OCI-LY3 (cell line): ENCODE results near the gene COL16A1.

ENCODE experiments used
- H2AFZ ChIP-seq: fragments of 200-600, 300-600 bp; shearing (Covaris generic); 2 replicates; pipeline ENCODE4 v1.6.0; 2014; ENCODE audit warnings: antibody characterized with exemption, low read depth, low read length
- H3K27ac ChIP-seq: fragments of 200-600, 300-600 bp; sonication (generic); 2 replicates; pipeline ENCODE4 v1.5.1; 2014; ENCODE audit warnings: mild to moderate bottlenecking, low read length, moderate library complexity, mixed read lengths
- H3K27me3 ChIP-seq: fragments of 200-600, 300-600 bp; sonication (generic); 2 replicates; pipeline ENCODE4 v1.6.1; 2014; ENCODE audit warnings: low read depth, low read length, mixed read lengths
- H3K36me3 ChIP-seq: fragments of 200-600, 300-600 bp; sonication (generic); replicated peaks from 2 replicates; pipeline ENCODE3; 2014; ENCODE audit warnings: low read depth, low read length, mixed read lengths
- H3K4me1 ChIP-seq: fragments of 300-600, 200-600 bp; sonication (generic); 2 replicates; pipeline ENCODE4 v1.6.1; 2014; ENCODE audit warnings: low read length, mixed read lengths
- H3K4me2 ChIP-seq: fragments of 200-600, 300-600 bp; sonication (generic); 2 replicates; pipeline ENCODE4 v1.6.1; 2014; ENCODE audit warnings: low read length, mixed read lengths
- H3K4me3 ChIP-seq: fragments of 300-600, 200-600 bp; sonication (generic); 2 replicates; pipeline ENCODE4 v1.5.1; 2014; ENCODE audit warnings: antibody characterized with exemption, mild to moderate bottlenecking, low read length, moderate library complexity
- H3K79me2 ChIP-seq: fragments of 300-600, 200-600 bp; shearing (Covaris generic); 2 replicates; pipeline ENCODE4 v1.6.1; 2014; ENCODE audit warnings: mild to moderate bottlenecking, low read length, mixed read lengths
- H3K9ac ChIP-seq: fragments of 300-600, 200-600 bp; shearing (Covaris generic); 2 replicates; pipeline ENCODE4 v1.6.0; 2014; ENCODE audit warnings: mild to moderate bottlenecking, low read length, moderate library complexity
- H3K9me3 ChIP-seq: fragments of 200-600, 300-600 bp; shearing (Covaris generic); 2 replicates; pipeline ENCODE4 v1.6.1; 2014; ENCODE audit warnings: low read length, mixed read lengths; ENCODE audit not compliant: insufficient read depth
- H4K20me1 ChIP-seq: fragments of 200-600, 300-600 bp; sonication (generic); 2 replicates; pipeline ENCODE4 v1.6.1; 2016; ENCODE audit warnings: low read length, mixed read lengths; ENCODE audit not compliant: insufficient read depth
- EZH2phosphoT487 ChIP-seq: fragments of 200-600 bp; shearing (Covaris generic); IDR thresholded peaks from 2 replicates; pipeline ENCODE4 v1.6.1; 2018; ENCODE audit warnings: antibody characterized with exemption, mixed run types, low read depth
- TF ChIP-seq, protein P1 (sequence below): fragments of 200-600, 300-600 bp; sonication (generic); IDR thresholded peaks from 2 replicates; pipeline ENCODE4 v1.5.1; 2014; ENCODE audit warnings: antibody characterized with exemption, low read length, low read depth

The COL16A1 gene

DNA sequence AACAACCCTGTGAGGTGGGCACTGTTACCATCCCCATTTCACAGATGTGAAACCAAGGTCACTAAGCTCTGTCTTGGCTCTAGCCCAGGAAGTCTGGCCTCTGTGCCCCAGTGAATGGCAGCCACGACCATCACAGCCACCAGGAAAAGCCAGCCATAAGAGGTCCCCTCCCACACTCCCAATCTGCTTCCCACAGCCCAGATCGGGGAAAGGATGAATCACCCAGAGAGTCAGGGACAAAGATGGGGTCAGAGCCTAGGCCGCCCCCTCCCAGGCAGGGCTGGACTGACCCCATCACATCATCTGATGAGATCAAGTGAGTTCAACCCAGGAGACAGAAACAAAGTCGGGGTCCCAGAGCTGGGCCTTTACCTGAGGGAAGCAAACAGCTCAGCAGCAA is 22.9 kb upstream of the COL16A1 start:
- Histone ChIP-seq H3K36me3 (no peaks in the 10 kb centered on the region), H3K9ac (no peak overlapping the region), H3K27me3 (no peaks in the 10 kb centered on the region), H3K9me3 (no peaks in the 10 kb centered on the region), H4K20me1 (no peaks in the 10 kb centered on the region), H3K27ac (no peak overlapping the region), H3K4me2 (no peak overlapping the region), H2AFZ (no peak overlapping the region), H3K79me2 (no peaks in the 10 kb centered on the region), H3K4me3 (no peak overlapping the region), H3K4me1 (no peaks in the 10 kb centered on the region)
- TF ChIP-seq, protein P1, sequence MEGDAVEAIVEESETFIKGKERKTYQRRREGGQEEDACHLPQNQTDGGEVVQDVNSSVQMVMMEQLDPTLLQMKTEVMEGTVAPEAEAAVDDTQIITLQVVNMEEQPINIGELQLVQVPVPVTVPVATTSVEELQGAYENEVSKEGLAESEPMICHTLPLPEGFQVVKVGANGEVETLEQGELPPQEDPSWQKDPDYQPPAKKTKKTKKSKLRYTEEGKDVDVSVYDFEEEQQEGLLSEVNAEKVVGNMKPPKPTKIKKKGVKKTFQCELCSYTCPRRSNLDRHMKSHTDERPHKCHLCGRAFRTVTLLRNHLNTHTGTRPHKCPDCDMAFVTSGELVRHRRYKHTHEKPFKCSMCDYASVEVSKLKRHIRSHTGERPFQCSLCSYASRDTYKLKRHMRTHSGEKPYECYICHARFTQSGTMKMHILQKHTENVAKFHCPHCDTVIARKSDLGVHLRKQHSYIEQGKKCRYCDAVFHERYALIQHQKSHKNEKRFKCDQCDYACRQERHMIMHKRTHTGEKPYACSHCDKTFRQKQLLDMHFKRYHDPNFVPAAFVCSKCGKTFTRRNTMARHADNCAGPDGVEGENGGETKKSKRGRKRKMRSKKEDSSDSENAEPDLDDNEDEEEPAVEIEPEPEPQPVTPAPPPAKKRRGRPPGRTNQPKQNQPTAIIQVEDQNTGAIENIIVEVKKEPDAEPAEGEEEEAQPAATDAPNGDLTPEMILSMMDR: no peak
- no peak for TF ChIP-seq EZH2phosphoT487

DNA sequence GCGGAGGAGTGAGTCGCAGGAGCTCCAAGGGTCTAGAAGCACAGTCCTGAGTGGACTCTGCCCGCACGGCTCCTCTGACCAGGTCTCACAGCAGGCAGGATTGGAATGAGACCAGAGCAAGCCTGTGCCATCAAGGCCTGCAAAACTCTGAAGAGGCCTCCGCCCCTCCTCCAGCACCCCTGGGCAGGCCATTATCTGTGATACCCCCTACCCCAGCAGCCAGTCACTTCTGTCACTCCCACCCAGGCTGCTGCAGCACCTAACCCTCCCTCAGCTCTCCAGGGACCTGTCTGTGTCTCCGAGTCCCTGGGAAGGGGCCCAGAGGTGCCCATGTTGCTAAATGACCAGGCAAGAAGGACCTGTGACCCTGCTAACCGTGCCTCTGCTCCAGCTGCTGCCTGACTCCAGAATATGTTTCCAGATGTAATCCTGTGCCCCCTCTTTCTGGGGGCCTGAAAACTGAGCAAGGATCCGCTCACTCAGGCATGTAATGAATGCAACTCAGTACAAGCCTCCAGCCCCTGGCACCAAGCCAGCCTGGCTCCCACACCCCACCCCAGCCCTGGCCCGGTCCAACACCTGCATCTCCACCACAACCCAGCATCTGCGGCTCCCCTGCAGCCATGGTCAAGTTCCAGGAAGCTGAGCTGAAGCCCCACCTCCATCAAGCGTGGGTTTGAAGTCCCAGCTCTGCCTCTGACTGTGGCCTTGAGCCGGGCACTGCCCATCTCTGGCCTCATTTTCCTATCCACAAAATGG is 22.1 kb upstream of the COL16A1 start:
- Histone ChIP-seq H3K79me2 (no peaks in the 10 kb centered on the region), H3K9me3 (no peaks in the 10 kb centered on the region), H3K27me3 (no peaks in the 10 kb centered on the region), H3K9ac (no peak overlapping the region), H3K4me1 (no peaks in the 10 kb centered on the region), H3K4me3 (no peak overlapping the region), H3K27ac (no peak overlapping the region), H3K36me3 (no peaks in the 10 kb centered on the region), H2AFZ (no peak overlapping the region), H3K4me2 (no peak overlapping the region), H4K20me1 (no peaks in the 10 kb centered on the region)
- TF ChIP-seq, protein P1: no peak
- no peak for TF ChIP-seq EZH2phosphoT487

DNA sequence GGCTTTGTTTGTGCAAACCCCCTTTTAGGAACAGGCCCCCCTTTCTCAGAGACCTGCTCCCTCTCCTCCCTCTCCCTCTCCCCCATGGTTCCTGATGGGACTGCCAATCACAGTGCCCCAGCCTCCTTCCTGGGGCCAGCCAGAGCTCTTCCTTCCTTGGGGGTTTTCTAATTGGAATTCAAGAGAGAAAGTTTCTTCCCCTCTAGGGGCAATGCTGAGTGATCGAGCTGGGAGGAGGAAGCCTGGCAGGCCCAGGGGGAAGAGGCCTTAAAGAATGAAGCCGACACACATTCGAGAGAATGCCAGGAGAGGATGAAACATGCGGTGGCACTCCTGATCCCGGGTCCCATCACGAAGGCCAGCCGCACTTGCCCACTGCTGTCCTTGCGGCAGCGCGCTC is 21.3 kb upstream of the COL16A1 start:
- Histone ChIP-seq H3K4me1 (no peaks in the 10 kb centered on the region), H3K9ac (no peak overlapping the region), H2AFZ (no peak overlapping the region), H3K79me2 (no peaks in the 10 kb centered on the region), H3K4me2 (no peak overlapping the region), H3K9me3 (no peaks in the 10 kb centered on the region), H4K20me1 (no peaks in the 10 kb centered on the region), H3K36me3 (no peaks in the 10 kb centered on the region), H3K4me3 (no peak overlapping the region), H3K27ac (no peak overlapping the region), H3K27me3 (no peaks in the 10 kb centered on the region)
- TF ChIP-seq, protein P1: no peak

DNA sequence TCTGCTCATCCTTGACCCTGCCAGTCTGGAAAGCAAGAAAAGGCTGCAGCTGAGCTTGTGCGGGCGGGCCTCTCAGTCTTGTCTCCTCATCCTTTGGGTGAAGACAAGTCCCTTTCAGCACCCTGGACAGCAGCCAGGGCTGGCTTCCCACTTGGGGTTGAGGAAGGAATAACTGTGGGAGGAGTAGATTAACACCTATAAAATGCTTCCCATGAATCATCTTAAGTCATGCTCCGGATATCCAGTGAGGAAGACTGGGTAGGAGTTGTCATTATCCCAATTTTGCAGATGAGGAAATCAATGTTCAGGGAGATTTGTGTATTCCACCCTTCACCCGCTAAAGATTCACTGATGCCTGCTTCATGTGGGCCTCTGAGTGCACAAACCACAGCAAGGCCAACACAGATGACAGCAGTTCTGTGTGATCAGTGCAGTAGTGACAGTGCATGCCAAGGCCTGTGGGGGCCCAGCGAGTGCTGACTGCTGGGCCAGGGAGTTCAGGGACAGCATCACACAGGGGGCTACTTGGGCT is 20.1 kb upstream of the COL16A1 start:
- TF ChIP-seq, protein P1: no peak
- TF ChIP-seq EZH2phosphoT487: no peak
- Histone ChIP-seq H3K27ac (no peak overlapping the region), H4K20me1 (no peaks in the 10 kb centered on the region), H3K9ac (no peak overlapping the region), H3K36me3 (no peaks in the 10 kb centered on the region), H3K9me3 (no peaks in the 10 kb centered on the region), H3K4me2 (no peak overlapping the region), H3K4me1 (no peaks in the 10 kb centered on the region), H2AFZ (no peak overlapping the region), H3K4me3 (no peak overlapping the region), H3K79me2 (no peaks in the 10 kb centered on the region), H3K27me3 (no peaks in the 10 kb centered on the region)
